ENCODE measurements around the gene EHBP1L1. TPM values are rescaled to one million over a fixed set of nuclear protein-coding genes. Genes with fewer than 3 reads are reported as not detected.

EHBP1L1 gene
- total and polyA plus RNA-seq, 2 of the 13 experiments (the other 11 are each of a cell fraction or from before 2014, with no cell fraction given) = 8.3 to 10.6 TPM

DNA sequence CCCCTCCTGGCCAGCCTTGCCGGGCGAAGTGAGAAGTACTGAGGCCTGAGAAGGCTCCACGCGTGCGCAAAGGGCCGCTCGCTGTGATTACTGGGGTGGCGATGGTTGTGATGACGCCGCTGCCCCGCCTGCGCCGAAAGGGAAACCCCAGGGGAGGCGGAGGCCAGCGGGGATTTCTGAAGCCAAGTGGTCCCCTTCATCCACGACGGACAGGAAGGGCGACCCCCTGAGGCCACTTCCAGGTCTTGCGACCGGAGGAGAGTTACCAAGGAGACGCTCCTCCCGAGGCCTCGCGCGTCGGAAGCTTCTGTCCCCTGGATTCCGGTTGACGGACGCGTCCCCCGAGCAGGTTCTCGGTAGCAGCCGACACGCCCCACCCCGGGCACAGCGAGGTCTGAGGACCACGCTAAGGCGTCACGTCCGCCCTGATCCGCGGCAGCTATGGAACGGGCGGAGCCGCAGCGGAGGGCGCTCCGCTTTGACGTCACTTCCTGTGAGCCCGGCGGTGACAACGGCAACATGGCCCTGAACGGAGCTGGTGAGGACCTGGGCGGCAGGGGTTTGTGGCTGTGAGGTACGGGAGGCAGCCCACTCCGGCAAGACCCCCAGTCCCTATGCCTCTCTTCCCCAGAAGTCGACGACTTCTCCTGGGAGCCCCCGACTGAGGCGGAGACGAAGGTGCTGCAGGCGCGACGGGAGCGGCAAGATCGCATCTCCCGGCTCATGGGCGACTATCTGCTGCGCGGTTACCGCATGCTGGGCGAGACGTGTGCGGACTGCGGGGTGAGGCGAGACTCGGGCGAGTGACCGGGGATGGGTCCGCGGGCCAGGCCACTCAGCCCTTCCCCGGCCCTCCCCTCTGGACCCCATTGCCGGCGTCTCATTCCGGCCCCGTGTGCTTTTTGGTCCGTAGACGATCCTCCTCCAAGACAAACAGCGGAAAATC lies 5.6 kb upstream of the EHBP1L1 start, which contains the start of gene ZNRD2 (continued):
- TF ChIP-seq, protein P1, sequence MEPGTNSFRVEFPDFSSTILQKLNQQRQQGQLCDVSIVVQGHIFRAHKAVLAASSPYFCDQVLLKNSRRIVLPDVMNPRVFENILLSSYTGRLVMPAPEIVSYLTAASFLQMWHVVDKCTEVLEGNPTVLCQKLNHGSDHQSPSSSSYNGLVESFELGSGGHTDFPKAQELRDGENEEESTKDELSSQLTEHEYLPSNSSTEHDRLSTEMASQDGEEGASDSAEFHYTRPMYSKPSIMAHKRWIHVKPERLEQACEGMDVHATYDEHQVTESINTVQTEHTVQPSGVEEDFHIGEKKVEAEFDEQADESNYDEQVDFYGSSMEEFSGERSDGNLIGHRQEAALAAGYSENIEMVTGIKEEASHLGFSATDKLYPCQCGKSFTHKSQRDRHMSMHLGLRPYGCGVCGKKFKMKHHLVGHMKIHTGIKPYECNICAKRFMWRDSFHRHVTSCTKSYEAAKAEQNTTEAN (CRISPR knock-in tag; conservative IDR thresholded peaks at IDR 0.05) = no peak
- TF ChIP-seq KLF6 (CRISPR knock-in tag; IDR thresholded peaks at IDR 0.05) (0 out of 2 replicates have a peak, but pooled peaks have one; percentile 76), BHLHE40 (IDR thresholded peaks at IDR 0.05; ENCODE audit: low read length) (no peak; the same call in 1 of the 2 replicates), SMYD3 (CRISPR knock-in tag; IDR thresholded peaks at IDR 0.05) (no peak), ZBTB8A (CRISPR knock-in tag; IDR thresholded peaks at IDR 0.05; ENCODE audit: borderline replicate concordance, low read depth) (no peak), RELA (CRISPR knock-in tag; IDR thresholded peaks at IDR 0.05) (peak; percentile 82; the same call in 1 of the 2 replicates), HOXA9 (CRISPR knock-in tag; IDR thresholded peaks at IDR 0.05; ENCODE audit: borderline replicate concordance) (no peak), ZNF251 (CRISPR knock-in tag; IDR thresholded peaks at IDR 0.05) (0 out of 2 replicates have a peak, but pooled peaks have one; percentile 39), U2AF2 (IDR thresholded peaks at IDR 0.05; ENCODE audit: low read depth, low read length) (no peak), MZF1 (CRISPR knock-in tag; IDR thresholded peaks at IDR 0.05; ENCODE audit: borderline replicate concordance) (no peak; the same call in 1 of the 2 replicates), PRMT3 (CRISPR knock-in tag; IDR thresholded peaks at IDR 0.05; ENCODE audit: borderline replicate concordance, low read depth) (no peak)
- TF ChIP-seq, protein P2, sequence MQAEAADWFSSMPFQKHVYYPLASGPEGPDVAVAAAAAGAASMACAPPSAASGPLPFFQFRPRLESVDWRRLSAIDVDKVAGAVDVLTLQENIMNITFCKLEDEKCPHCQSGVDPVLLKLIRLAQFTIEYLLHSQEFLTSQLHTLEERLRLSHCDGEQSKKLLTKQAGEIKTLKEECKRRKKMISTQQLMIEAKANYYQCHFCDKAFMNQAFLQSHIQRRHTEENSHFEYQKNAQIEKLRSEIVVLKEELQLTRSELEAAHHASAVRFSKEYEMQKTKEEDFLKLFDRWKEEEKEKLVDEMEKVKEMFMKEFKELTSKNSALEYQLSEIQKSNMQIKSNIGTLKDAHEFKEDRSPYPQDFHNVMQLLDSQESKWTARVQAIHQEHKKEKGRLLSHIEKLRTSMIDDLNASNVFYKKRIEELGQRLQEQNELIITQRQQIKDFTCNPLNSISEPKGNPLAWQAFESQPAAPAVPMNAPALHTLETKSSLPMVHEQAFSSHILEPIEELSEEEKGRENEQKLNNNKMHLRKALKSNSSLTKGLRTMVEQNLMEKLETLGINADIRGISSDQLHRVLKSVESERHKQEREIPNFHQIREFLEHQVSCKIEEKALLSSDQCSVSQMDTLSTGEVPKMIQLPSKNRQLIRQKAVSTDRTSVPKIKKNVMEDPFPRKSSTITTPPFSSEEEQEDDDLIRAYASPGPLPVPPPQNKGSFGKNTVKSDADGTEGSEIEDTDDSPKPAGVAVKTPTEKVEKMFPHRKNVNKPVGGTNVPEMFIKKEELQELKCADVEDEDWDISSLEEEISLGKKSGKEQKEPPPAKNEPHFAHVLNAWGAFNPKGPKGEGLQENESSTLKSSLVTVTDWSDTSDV (CRISPR knock-in tag; IDR thresholded peaks at IDR 0.05) = no peak
- TF ChIP-seq, protein P3, sequence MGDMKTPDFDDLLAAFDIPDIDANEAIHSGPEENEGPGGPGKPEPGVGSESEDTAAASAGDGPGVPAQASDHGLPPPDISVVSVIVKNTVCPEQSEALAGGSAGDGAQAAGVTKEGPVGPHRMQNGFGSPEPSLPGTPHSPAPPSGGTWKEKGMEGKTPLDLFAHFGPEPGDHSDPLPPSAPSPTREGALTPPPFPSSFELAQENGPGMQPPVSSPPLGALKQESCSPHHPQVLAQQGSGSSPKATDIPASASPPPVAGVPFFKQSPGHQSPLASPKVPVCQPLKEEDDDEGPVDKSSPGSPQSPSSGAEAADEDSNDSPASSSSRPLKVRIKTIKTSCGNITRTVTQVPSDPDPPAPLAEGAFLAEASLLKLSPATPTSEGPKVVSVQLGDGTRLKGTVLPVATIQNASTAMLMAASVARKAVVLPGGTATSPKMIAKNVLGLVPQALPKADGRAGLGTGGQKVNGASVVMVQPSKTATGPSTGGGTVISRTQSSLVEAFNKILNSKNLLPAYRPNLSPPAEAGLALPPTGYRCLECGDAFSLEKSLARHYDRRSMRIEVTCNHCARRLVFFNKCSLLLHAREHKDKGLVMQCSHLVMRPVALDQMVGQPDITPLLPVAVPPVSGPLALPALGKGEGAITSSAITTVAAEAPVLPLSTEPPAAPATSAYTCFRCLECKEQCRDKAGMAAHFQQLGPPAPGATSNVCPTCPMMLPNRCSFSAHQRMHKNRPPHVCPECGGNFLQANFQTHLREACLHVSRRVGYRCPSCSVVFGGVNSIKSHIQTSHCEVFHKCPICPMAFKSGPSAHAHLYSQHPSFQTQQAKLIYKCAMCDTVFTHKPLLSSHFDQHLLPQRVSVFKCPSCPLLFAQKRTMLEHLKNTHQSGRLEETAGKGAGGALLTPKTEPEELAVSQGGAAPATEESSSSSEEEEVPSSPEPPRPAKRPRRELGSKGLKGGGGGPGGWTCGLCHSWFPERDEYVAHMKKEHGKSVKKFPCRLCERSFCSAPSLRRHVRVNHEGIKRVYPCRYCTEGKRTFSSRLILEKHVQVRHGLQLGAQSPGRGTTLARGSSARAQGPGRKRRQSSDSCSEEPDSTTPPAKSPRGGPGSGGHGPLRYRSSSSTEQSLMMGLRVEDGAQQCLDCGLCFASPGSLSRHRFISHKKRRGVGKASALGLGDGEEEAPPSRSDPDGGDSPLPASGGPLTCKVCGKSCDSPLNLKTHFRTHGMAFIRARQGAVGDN (CRISPR knock-in tag; IDR thresholded peaks at IDR 0.05) = peak; percentile 96
- TF ChIP-seq, protein P4, sequence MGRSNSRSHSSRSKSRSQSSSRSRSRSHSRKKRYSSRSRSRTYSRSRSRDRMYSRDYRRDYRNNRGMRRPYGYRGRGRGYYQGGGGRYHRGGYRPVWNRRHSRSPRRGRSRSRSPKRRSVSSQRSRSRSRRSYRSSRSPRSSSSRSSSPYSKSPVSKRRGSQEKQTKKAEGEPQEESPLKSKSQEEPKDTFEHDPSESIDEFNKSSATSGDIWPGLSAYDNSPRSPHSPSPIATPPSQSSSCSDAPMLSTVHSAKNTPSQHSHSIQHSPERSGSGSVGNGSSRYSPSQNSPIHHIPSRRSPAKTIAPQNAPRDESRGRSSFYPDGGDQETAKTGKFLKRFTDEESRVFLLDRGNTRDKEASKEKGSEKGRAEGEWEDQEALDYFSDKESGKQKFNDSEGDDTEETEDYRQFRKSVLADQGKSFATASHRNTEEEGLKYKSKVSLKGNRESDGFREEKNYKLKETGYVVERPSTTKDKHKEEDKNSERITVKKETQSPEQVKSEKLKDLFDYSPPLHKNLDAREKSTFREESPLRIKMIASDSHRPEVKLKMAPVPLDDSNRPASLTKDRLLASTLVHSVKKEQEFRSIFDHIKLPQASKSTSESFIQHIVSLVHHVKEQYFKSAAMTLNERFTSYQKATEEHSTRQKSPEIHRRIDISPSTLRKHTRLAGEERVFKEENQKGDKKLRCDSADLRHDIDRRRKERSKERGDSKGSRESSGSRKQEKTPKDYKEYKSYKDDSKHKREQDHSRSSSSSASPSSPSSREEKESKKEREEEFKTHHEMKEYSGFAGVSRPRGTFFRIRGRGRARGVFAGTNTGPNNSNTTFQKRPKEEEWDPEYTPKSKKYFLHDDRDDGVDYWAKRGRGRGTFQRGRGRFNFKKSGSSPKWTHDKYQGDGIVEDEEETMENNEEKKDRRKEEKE (IDR thresholded peaks at IDR 0.05) = no peak
- TF ChIP-seq, protein P5, sequence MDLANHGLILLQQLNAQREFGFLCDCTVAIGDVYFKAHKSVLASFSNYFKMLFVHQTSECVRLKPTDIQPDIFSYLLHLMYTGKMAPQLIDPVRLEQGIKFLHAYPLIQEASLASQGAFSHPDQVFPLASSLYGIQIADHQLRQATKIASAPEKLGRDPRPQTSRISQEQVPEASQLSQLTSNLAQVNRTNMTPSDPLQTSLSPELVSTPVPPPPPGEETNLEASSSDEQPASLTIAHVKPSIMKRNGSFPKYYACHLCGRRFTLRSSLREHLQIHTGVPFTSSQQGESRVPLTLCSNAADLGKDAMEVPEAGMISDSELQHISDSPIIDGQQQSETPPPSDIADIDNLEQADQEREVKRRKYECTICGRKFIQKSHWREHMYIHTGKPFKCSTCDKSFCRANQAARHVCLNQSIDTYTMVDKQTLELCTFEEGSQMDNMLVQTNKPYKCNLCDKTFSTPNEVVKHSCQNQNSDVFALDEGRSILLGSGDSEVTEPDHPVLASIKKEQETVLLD (CRISPR knock-in tag; IDR thresholded peaks at IDR 0.05; ENCODE audit: low read depth) = peak; percentile 100

All from HepG2 (cell line).